Activated naive CD8-positive, alpha-beta T cell treated with anti-CD3 and anti-CD28 coated beads, Interleukin-2, amount 10 ng/mL, durations not matched to agents 7 days and 5 days (primary cell): ENCODE measurements around the gene EML6. TPM values are rescaled to one million over a fixed set of nuclear protein-coding genes. Genes with fewer than 3 reads are reported as not detected.

Experiments
- ATAC-seq: fragments of 150-1000 bp; cut with Tn5 transposase; one replicate; pipeline ENCODE4 v1.10.0; 2021; ENCODE audit warnings: low read depth, moderate library complexity
- POLR2A ChIA-PET: fragments of 350-600 bp; sonication (Branson Sonifier 250); formaldehyde crosslinking; loops from one replicate; lab custom pipeline; 2021; ENCODE audit warnings: antibody characterized with exemption; lab: Charles Lee
- DNase-seq: peaks from one replicate; pipeline ENCODE4 v3.0.0; 2021
- H3K27ac Mint-ChIP-seq: one replicate; pipeline ENCODE4 v1.8.0; 2022; ENCODE audit warnings: mild to moderate bottlenecking, mixed read lengths
- H3K27me3 Mint-ChIP-seq: one replicate; pipeline ENCODE4 v1.8.0; 2022; ENCODE audit warnings: mild to moderate bottlenecking, moderate library complexity, mixed read lengths
- H3K36me3 Mint-ChIP-seq: one replicate; pipeline ENCODE4 v1.8.0; 2021; ENCODE audit warnings: mild to moderate bottlenecking, mixed read lengths
- H3K4me1 Mint-ChIP-seq: one replicate; pipeline ENCODE4 v1.8.0; 2021; ENCODE audit warnings: mixed read lengths
- H3K4me3 Mint-ChIP-seq: one replicate; pipeline ENCODE4 v1.8.0; 2022; ENCODE audit warnings: mild to moderate bottlenecking, moderate library complexity, mixed read lengths
- H3K9me3 Mint-ChIP-seq: one replicate; pipeline ENCODE4 v1.8.0; 2021; ENCODE audit warnings: mixed read lengths
- total RNA-seq, 2 experiments: library from RNA; stranded (reverse); gene quantifications; one replicate each; pipeline ENCODE4 v1.2.3, GENCODE V29; 2021

Gene EML6
- total RNA-seq, 2 experiments from 2014 or later = 2.1 to 2.4 TPM

GRCh38 chr2:54772110-54772509, 48.6 kb downstream of the EML6 start:
- Mint-ChIP-seq H3K27me3 (no peaks in the 10 kb centered on the region), H3K27ac (no peak overlapping the region)
- POLR2A ChIA-PET = no interaction called here

GRCh38 chr2:54772531-54772930, 49.1 kb downstream of the EML6 start:
- Mint-ChIP-seq H3K36me3 (peaks cover 2% of the 10 kb centered on the region), H3K4me1 (peaks cover 5% of the 10 kb centered on the region), H3K9me3 (peaks cover 14% of the 10 kb centered on the region), H3K27me3 (no peaks in the 10 kb centered on the region), H3K27ac (no peak overlapping the region), H3K4me3 (no peak overlapping the region)
- POLR2A ChIA-PET = no interaction called here
- no peak for DNase-seq
- ATAC-seq = no peak

More at GRCh38 chr2:54772110-54772509, 48.6 kb downstream of the EML6 start:
- peaks cover 12% of the 10 kb centered on the region for H3K9me3 Mint-ChIP-seq
- peaks cover 5% of the 10 kb centered on the region for H3K4me1 Mint-ChIP-seq
- no peak overlapping the region for H3K4me3 Mint-ChIP-seq
- DNase-seq (no peak), ATAC-seq (no peak)
- peaks cover 2% of the 10 kb centered on the region for H3K36me3 Mint-ChIP-seq

GRCh38 chr2:54773233-54773632, 49.8 kb downstream of the EML6 start:
- Mint-ChIP-seq H3K36me3 (peaks cover 2% of the 10 kb centered on the region), H3K4me3 (no peak overlapping the region), H3K27ac (no peak overlapping the region), H3K27me3 (no peaks in the 10 kb centered on the region), H3K9me3 (peaks cover 14% of the 10 kb centered on the region), H3K4me1 (peaks cover under 1% of the 10 kb centered on the region)
- POLR2A ChIA-PET = no interaction called here
- DNase-seq (no peak), ATAC-seq (no peak)

GRCh38 chr2:54773838-54774237, 50.4 kb downstream of the EML6 start:
- no peak overlapping the region for H3K4me3 Mint-ChIP-seq
- H3K9me3 Mint-ChIP-seq = peaks cover 14% of the 10 kb centered on the region
- no peak overlapping the region for H3K27ac Mint-ChIP-seq
- ATAC-seq = no peak
- H3K4me1 Mint-ChIP-seq = no peaks in the 10 kb centered on the region
- DNase-seq = no peak
- H3K36me3 Mint-ChIP-seq = peaks cover 2% of the 10 kb centered on the region
- no peaks in the 10 kb centered on the region for H3K27me3 Mint-ChIP-seq
- POLR2A ChIA-PET = no interaction called here

GRCh38 chr2:54775710-54776109, 52.2 kb downstream of the EML6 start:
- H3K4me3 Mint-ChIP-seq = no peak overlapping the region
- H3K27ac Mint-ChIP-seq = no peak overlapping the region
- H3K27me3 Mint-ChIP-seq = peaks cover 2% of the 10 kb centered on the region
- ATAC-seq (no peak), DNase-seq (no peak)
- H3K4me1 Mint-ChIP-seq = no peaks in the 10 kb centered on the region
- peaks cover 2% of the 10 kb centered on the region for H3K36me3 Mint-ChIP-seq
- peaks cover 14% of the 10 kb centered on the region for H3K9me3 Mint-ChIP-seq
- POLR2A ChIA-PET = no interaction called here

GRCh38 chr2:54776494-54776893, 53.0 kb downstream of the EML6 start:
- Mint-ChIP-seq H3K4me1 (no peaks in the 10 kb centered on the region), H3K27ac (no peak overlapping the region), H3K9me3 (peaks cover 13% of the 10 kb centered on the region), H3K27me3 (peaks cover 2% of the 10 kb centered on the region), H3K36me3 (peaks cover 2% of the 10 kb centered on the region), H3K4me3 (no peak overlapping the region)
- POLR2A ChIA-PET = no interaction called here
- DNase-seq = no peak
- ATAC-seq = no peak

GRCh38 chr2:54783349-54783748, 59.9 kb downstream of the EML6 start:
- Mint-ChIP-seq H3K4me1 (no peaks in the 10 kb centered on the region), H3K27me3 (peaks cover 2% of the 10 kb centered on the region), H3K36me3 (no peaks in the 10 kb centered on the region), H3K9me3 (no peaks in the 10 kb centered on the region), H3K4me3 (no peak overlapping the region), H3K27ac (no peak overlapping the region)
- ATAC-seq (no peak), DNase-seq (no peak)
- POLR2A ChIA-PET = no interaction called here

- Mint-ChIP-seq H3K4me1 (no peaks in the 10 kb centered on the region), H3K36me3 (no peaks in the 10 kb centered on the region)
Observed at GRCh38 chr2:54787270-54787669, 63.8 kb downstream of the EML6 start.

GRCh38 chr2:54787755-54788366, 64.4 kb downstream of the EML6 start:
- no peaks in the 10 kb centered on the region for H3K4me1 Mint-ChIP-seq
- no peak for ATAC-seq
- H3K9me3 Mint-ChIP-seq = no peaks in the 10 kb centered on the region
- no peak for DNase-seq
- no peaks in the 10 kb centered on the region for H3K27me3 Mint-ChIP-seq
- H3K27ac Mint-ChIP-seq = no peak overlapping the region
- no peaks in the 10 kb centered on the region for H3K36me3 Mint-ChIP-seq
- H3K4me3 Mint-ChIP-seq = no peak overlapping the region
- POLR2A ChIA-PET = no interaction called here

More at GRCh38 chr2:54787270-54787669, 63.8 kb downstream of the EML6 start:
- POLR2A ChIA-PET = no interaction called here
- no peak for DNase-seq
- no peaks in the 10 kb centered on the region for H3K9me3 Mint-ChIP-seq
- no peak overlapping the region for H3K4me3 Mint-ChIP-seq
- no peaks in the 10 kb centered on the region for H3K27me3 Mint-ChIP-seq
- no peak overlapping the region for H3K27ac Mint-ChIP-seq
- ATAC-seq = no peak

GRCh38 chr2:54789878-54790277, 66.4 kb downstream of the EML6 start:
- Mint-ChIP-seq H3K4me3 (no peak overlapping the region), H3K27ac (no peak overlapping the region), H3K4me1 (no peaks in the 10 kb centered on the region), H3K27me3 (no peaks in the 10 kb centered on the region), H3K9me3 (no peaks in the 10 kb centered on the region), H3K36me3 (no peaks in the 10 kb centered on the region)
- POLR2A ChIA-PET = no interaction called here
- no peak for DNase-seq
- ATAC-seq = no peak

GRCh38 chr2:54791831-54792230, 68.4 kb downstream of the EML6 start:
- ATAC-seq = no peak
- POLR2A ChIA-PET = no interaction called here
- no peak for DNase-seq
- no peaks in the 10 kb centered on the region for H3K4me1 Mint-ChIP-seq
- H3K9me3 Mint-ChIP-seq = no peaks in the 10 kb centered on the region
- no peaks in the 10 kb centered on the region for H3K36me3 Mint-ChIP-seq
- H3K27ac Mint-ChIP-seq = no peak overlapping the region
- no peaks in the 10 kb centered on the region for H3K27me3 Mint-ChIP-seq
- no peak overlapping the region for H3K4me3 Mint-ChIP-seq

- Mint-ChIP-seq H3K4me1 (no peaks in the 10 kb centered on the region), H3K27me3 (no peaks in the 10 kb centered on the region), H3K27ac (no peak overlapping the region), H3K4me3 (no peak overlapping the region), H3K9me3 (no peaks in the 10 kb centered on the region), H3K36me3 (no peaks in the 10 kb centered on the region)
- DNase-seq (no peak), ATAC-seq (no peak)
- POLR2A ChIA-PET = no interaction called here
Observed at GRCh38 chr2:54797307-54797706, 73.8 kb downstream of the EML6 start.

- Mint-ChIP-seq H3K4me3 (no peak overlapping the region), H3K9me3 (no peaks in the 10 kb centered on the region), H3K36me3 (no peaks in the 10 kb centered on the region), H3K27me3 (no peaks in the 10 kb centered on the region), H3K27ac (no peak overlapping the region), H3K4me1 (peaks cover 7% of the 10 kb centered on the region)
- POLR2A ChIA-PET = no interaction called here
- DNase-seq (no peak), ATAC-seq (no peak)
Observed at GRCh38 chr2:54801352-54801751, 77.9 kb downstream of the EML6 start.

GRCh38 chr2:54803783-54804751, 80.6 kb downstream of the EML6 start:
- Mint-ChIP-seq H3K36me3 (no peaks in the 10 kb centered on the region), H3K9me3 (peaks cover 1% of the 10 kb centered on the region), H3K4me1 (peaks cover 7% of the 10 kb centered on the region), H3K4me3 (no peak overlapping the region), H3K27ac (no peak overlapping the region), H3K27me3 (no peaks in the 10 kb centered on the region)
- POLR2A ChIA-PET = no interaction called here
- ATAC-seq = no peak
- no peak for DNase-seq
